HCT116 (cell line): Measurements from ENCODE around the gene ELOB.

ENCODE experiments used
- ATF3 ChIP-seq: IDR thresholded peaks from 2 replicates; pipeline ENCODE4 v1.6.1; 2012
- CEBPB ChIP-seq: IDR thresholded peaks from 2 replicates; pipeline ENCODE4 v1.6.1; 2012; ENCODE audit warnings: low read depth
- CTCF ChIP-seq, 3 experiments: fragments of 200-600 bp in 1 of 3; sonication (generic) in 1 of 3; IDR thresholded peaks in 2 of 3; conservative IDR thresholded peaks in 1 of 3; 2 replicates each; pipeline ENCODE4 v1.5.1; 2012 to 2017; ENCODE audit warnings: low read depth in 2 of 3, low read length in 2 of 3, antibody characterized with exemption in 1 of 3, borderline replicate concordance in 1 of 3, control low read depth in 1 of 3, mild to moderate bottlenecking in 1 of 3, mixed read lengths in 1 of 3, mixed run types in 1 of 3, moderate library complexity in 1 of 3; ENCODE audit not compliant: insufficient read depth in 1 of 3
- EGR1 ChIP-seq: IDR thresholded peaks from 2 replicates; pipeline ENCODE4 v1.6.1; 2012; ENCODE audit warnings: low read depth
- EZH2phosphoT487 ChIP-seq: fragments of 200-600 bp; IDR thresholded peaks from 2 replicates; pipeline ENCODE4 v1.6.1; 2018; ENCODE audit warnings: antibody characterized with exemption, borderline replicate concordance
- JUND ChIP-seq: IDR thresholded peaks from 2 replicates; pipeline ENCODE4 v1.6.1; 2012
- POLR2A ChIP-seq: IDR thresholded peaks from 2 replicates; pipeline ENCODE4 v1.7.0; 2011; ENCODE audit warnings: borderline replicate concordance; ENCODE audit not compliant: insufficient read depth, insufficient read length; ENCODE audit errors: extremely low read depth
- POLR2AphosphoS5 ChIP-seq: IDR thresholded peaks from 2 replicates; pipeline ENCODE4 v1.6.1; 2011; ENCODE audit warnings: mild to moderate bottlenecking, low read depth, low read length, moderate library complexity
- REST ChIP-seq: IDR thresholded peaks from 2 replicates; pipeline ENCODE4 v1.6.1; 2012; ENCODE audit warnings: low read depth
- SIN3A ChIP-seq: IDR thresholded peaks from 2 replicates; pipeline ENCODE4 v1.6.1; 2012; ENCODE audit warnings: low read depth
- ZBTB33 ChIP-seq: IDR thresholded peaks from 2 replicates; pipeline ENCODE4 v1.6.1; 2011; ENCODE audit warnings: mild to moderate bottlenecking, low read length, moderate library complexity; ENCODE audit not compliant: insufficient replicate concordance; ENCODE audit errors: extremely low read depth
- ZNF274 ChIP-seq: fragments of 200-500 bp; sonication (Bioruptor generic); IDR thresholded peaks from 2 replicates; pipeline ENCODE4 v1.6.1; 2014; ENCODE audit warnings: mild to moderate bottlenecking, low read depth, low read length, inconsistent platforms

- TF ChIP-seq POLR2A (no peak), CTCF (IDR thresholded peaks at IDR 0.05 in 2 of 3, conservative IDR thresholded peaks at IDR 0.05 in 1 of 3; ENCODE audit: borderline replicate concordance in 1 of 3, insufficient read depth in 1 of 3, low read depth in 2 of 3, low read length in 2 of 3) (no peak), EGR1 (no peak), JUND (no peak), ZNF274 (no peak), ATF3 (no peak), SIN3A (no peak), REST (no peak), POLR2AphosphoS5 (no peak), EZH2phosphoT487 (no peak), ZBTB33 (no peak), CEBPB (no peak)
Measured at GRCh38 chr16:2738615-2739014, 38.5 kb downstream of the ELOB start.
